Measurements from ENCODE around the gene MAP1B.

MAP1B gene

DNA sequence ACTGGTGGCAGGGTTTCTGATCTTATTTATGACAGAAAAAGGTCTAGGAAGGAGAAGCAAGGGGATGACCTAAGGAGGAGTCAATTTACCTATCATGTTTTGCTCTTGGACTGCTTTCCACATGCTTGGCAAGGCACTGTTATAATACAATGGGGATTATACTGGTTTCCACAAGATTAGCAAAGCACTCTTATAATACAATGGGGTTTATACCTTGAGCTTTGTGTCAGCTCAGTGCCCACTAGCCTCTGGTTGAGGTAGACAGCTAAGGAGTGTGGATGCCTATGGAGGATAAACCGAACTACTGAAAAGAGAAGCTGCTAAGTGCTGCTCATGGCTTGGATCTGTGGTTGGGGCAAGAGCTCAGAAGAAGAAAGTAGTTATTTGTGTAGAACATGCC is 144.1 kb downstream of the MAP1B start:
- no peak for DNase-seq (ENCODE audit: low spot score)

DNA sequence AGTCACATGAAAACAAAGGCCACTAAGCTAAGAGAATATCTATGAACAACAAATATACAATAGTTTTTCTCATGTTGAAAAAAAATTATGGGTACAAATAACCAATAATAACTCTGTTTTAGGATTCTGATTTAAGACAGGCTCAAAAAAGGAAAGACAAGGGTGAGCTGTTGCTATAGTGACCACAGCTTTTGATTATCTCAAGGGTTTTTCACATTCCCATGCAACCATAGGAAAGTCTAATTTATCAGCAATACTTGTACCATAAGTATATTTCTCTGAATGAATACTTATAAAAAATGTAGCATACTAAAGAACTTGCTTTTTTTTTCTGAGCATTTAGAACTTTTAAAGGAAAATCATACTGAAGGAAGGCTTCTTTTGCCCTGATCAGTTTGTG is 144.7 kb downstream of the MAP1B start:
- no peak for DNase-seq (ENCODE audit: low spot score)

DNA sequence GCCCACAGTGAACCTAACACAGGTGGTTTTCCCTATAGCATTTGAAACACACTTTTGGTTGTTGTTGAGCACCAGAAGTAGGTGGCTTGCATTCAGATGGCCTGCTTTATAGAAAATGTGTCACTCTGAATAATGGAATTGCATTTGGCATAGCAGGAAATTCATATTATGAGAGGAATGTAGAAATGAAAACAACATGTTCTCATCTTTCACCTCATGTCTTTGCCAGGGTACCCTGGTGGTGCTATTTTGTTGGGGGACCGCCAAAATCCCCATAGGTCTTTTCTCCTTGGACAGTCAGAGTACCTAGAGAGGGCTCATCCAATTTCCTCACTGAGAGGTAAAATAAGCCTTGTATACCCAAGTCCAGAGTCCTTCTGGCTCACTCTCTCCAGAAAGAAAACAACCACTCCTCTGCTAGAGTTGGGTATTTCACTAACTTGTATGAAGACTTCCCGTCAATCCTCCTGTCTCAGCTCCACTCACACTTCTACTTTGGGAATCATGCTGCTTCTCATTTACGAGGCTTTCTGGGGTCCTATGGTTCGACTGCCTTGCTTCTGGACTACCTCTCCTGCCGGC is 145.4 kb downstream of the MAP1B start:
- DNase-seq (ENCODE audit: low spot score): no peak

DNA sequence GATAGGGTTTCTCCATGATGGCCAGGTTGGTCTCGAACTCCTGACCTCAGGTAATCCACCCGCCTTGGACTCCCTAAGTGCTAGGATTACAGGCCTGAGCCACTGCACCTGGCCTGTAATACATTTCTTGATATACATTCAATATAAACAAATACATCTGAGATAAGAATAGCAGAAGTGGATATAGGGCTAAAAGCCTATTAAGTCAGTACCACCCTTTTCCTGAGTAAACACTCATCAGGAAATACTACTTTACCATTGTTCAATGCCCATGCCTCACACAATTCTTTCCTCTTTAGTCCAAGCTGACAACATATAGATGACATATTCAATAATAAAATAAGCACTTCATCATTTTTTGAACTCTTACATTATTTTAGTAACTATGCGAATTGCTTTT is 148.0 kb downstream of the MAP1B start:
- DNase-seq (ENCODE audit: low spot score): no peak

DNA sequence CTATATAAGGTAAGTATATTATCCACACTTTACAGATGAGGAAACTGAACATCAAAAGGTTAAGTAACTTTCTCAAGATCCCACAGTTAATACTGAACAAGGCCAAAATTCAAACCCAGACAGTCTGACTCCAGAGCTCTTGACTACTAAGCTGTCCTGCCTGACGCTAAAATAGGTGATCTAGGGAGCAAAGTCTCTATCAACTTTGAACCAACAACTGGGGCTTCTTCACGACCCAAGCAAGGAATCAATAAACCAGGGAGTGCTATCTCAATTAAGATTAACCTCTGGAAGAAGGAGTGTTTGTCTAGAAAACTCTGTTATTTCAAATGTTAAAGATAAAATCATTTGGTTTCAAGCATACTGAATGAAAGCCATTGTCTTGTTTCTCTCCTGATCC is 148.4 kb downstream of the MAP1B start:
- no peak for DNase-seq (ENCODE audit: low spot score)

DNA sequence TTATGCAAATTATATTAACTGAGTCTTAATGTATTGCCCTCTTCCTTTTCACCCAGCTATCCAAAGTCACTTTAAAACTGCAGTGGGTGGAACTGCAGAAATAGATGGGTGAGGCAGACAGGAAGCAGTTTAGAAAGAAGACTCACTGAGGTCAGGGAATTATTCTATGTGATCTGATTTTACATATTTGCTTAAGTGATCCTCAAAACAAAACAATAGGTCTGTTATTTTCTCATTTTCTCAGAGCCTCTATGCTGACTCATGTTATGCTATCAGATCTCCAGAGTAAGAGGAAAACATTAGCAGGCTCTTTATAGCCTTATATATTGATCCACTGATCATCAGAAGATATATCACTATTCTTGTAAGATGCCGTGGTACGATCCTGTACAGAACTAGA is 149.3 kb downstream of the MAP1B start:
- DNase-seq (ENCODE audit: low spot score): no peak
